Inferior parietal cortex (tissue), 1 donor: ENCODE results near the gene MEI1.

Source experiments
- DNase-seq: peaks from one replicate; pipeline ENCODE4 v3.0.0-alpha.2; 2016; ENCODE audit errors: extremely low spot score

The MEI1 gene

DNA sequence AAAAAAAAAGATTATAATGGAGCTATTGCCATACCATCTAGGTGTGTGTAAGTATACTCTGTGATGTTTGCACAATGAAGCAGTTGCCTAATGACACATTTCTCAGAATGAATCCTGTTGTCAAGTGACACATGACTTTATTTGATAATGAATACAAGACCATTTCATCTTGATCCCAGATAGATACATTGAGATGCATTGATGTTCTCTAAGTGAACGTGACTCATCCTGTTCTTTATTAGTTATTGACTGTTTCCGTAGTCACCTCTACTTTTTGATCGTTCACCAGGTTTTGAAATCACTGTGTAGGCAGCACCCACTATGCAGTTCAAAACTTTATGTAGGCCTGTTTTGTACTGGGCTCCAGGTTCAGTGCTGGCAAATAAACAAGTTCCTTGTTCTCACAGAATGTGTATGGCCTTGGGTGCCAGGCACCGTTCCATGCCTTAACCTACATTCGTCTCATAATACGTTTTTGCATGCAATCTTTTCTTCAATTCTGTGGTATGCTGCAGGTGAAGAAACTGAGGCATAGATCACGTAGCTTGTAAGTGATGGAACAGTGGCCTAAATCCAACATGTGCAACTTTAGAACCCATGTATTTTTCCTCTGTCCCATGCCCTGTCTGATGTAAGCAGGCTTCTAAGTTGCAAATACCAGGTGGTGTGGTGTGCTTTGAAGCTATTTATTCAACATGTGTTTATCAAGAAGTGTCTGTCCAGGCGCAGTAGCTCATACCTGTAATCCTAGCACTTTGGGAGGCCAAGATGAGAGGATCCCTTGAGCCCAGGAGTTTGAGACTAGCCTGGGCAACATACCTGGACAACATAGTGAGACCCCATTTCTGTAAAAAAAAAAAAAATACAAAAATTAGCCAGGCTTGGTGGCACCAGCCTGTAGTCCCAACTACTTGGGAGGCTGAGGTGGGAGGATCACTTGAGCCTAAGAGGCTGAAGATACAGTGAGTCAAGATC, 144.0 kb downstream of the MEI1 start:
- no peak for DNase-seq

DNA sequence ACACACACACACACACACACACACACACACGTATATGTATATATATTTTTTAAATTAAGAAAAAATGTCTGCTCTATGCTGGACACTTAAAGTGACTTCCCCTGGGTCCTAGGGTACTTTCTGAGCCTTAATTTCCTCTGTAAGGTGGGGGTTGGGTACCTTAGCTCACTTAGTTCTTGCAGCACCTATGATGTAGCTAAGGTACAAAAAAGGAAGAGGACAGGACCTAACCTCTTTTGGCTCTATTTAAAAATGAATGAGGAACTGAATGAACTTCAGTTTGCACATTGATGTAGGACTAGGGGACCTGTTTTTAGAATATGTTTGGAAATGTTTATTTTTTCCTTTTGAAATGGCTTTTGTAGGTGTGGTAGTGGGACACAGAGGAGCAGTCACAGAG, 144.7 kb downstream of the MEI1 start:
- DNase-seq, result no peak

DNA sequence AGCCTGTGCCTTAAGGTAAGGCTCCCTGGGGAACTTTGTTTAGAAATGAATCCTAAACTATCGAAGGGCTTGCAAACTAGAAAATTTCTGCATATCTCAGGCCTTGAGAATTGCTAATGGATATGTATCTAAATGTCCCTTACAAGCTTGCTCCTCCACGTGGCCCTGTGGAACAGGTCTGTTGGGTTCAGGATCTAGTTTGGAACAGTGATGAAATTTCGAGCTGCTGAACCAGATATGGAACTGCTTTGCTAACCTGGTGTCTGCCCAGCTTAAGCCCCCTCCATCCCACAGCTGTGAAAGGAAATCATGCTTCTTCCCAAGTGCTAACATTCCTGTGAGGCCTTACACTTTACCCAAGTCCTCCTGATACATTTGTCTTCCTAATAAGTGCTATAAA, 145.2 kb downstream of the MEI1 start:
- DNase-seq, result no peak

DNA sequence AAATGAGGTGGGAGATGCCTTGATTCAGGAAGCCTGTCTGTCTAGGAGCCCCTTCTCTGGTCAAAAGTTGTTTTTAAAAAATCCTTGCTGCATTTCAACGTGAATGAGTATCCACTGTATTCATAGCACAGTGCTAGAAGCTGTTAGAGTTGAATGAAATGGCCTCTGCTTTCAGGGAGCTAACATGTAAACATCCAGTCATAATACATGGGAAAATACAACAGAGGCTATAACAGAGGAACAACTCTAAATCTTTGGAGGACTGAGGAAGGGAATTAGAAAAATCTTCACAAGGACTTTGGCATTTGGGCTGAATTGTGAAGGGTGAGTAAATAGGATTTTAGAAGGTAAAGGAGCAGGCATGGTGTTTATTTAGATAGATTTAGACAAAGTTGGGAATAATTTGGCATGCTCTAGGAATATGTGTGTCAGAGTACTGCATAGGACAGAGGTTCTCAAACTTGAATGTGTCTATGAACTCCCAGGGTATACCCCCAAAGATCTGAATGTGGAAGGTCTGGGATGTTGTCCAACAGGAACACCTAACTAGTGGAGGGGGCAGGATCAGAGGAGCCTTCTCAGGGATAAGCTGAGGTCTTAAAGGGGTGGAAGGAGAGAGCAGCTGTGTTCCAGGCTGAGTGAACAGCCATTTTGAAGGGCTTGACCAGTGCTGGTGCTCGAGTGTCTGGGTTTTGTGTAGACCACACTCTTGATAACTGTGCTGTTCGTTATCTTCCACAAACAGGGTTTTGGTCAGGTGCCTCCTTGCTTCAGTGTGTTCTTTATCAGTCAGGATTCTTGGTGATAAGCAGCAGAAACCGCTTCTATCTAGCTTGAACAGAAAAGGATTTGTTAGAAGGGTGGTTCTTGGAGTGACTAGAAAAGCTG, 146.3 kb downstream of the MEI1 start:
- DNase-seq, result no peak

DNA sequence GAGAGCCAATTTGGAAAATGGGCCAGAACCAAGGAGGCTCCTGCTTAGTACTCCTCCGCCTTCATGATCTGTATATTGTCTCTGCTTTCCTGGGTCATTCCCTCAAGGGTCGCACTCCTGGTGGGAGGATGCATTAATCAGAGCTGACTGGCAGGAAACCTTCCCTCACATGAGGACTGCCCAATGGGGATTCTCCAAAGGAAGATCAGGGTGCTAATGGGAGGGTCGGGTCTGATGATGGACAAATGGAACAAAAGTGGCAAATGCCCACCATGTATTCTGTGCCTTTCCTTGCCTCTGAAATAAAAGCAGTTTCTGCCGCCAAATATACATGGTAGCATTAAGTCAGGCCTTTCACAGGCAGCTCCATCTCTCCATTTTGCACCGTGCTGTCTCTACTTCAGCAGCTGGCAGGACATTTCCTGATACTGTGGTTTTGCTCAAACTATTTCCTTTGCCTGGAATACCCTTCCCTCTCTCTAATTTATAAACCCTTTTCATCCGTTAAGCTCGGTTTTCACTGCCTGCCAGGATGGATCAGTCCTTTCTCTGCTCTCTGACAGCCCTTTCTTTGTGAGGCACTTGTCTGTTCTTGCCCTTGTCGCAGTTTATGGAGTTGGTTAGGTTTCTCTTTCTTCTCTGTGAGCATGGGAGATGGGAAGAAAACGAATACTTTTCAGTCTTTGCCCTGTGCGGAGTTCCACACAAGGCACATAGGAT, 147.1 kb downstream of the MEI1 start:
- no peak for DNase-seq

DNA sequence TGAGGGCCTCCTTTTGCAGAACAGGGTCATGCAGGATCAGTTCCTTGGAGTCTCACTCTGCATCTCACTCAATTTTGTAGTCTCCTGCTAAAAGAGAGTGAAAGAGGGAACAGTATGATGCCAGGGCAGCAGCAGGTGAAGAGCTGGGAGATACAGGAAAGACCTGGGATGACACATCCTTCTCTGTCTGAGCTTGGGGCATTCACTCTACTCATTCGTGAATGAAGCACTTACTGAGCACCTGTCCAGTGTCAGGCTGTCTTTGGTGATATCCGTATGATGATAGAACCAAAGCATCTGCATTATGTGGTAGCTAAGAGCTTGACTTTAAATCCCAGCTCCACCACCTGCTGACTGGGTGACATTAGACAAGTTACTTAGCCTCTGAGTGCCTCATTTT, 148.0 kb downstream of the MEI1 start:
- no peak for DNase-seq

DNA sequence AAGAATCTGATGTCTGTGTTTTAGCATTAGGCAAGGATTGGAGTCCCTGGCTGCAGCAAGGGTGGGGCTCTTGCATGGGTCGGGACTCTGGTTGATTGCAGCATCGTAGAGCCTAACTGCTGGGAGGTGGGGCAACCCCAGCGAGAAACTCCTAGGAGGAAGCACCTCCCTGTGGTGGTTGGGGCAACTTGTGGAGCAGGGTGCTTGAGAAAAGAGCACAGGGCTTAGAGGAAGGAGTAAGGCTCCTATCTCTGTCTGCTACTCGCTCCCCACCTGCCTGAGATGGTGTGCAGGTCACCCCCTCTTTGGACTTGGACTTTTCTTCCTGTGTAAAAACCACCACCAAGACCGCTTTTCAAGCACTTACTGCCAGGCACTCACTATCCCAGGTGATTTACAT, 149.2 kb downstream of the MEI1 start:
- DNase-seq, result no peak
